Naive thymus-derived CD8-positive, alpha-beta T cell (primary cell): ENCODE results near the gene SHROOM3. TPM values are rescaled to one million over a fixed set of nuclear protein-coding genes. Genes with fewer than 3 reads are reported as not detected.

Source experiments
- ATAC-seq, 2 donors: fragments of 150-1000 bp; cut with Tn5 transposase in 1 of 2; sonication (Bioruptor Pico), chemical (Tn5 transposase) in 1 of 2; 1 replicate in 1 of 2; 2 replicates in 1 of 2; pipeline ENCODE4 v1.10.0; 2021; ENCODE audit warnings: mild to moderate bottlenecking in 2 of 2, moderate library complexity in 2 of 2
- POLR2A ChIA-PET: fragments of 350-600 bp; sonication (Branson Sonifier 250); formaldehyde crosslinking; loops from one replicate; lab custom pipeline; 2021; ENCODE audit warnings: antibody characterized with exemption; lab: Charles Lee
- DNase-seq, 10 donors: peaks; one replicate each; pipeline versions ENCODE4 v3.0.0 to v3.0.0-alpha.2; 2020 to 2022
- H3K27ac Mint-ChIP-seq, 10 donors: one replicate each; pipeline ENCODE4 v1.8.0; 2020 to 2022; ENCODE audit warnings: mild to moderate bottlenecking in 10 of 10, mixed read lengths in 10 of 10, moderate library complexity in 4 of 10, inconsistent platforms in 1 of 10
- H3K27me3 Mint-ChIP-seq, 5 donors: one replicate each; pipeline ENCODE4 v1.8.0; 2021 to 2022; ENCODE audit warnings: mixed read lengths in 5 of 5
- H3K36me3 Mint-ChIP-seq, 3 donors: one replicate each; pipeline ENCODE4 v1.8.0; 2020 to 2022; ENCODE audit warnings: mixed read lengths in 3 of 3, mild to moderate bottlenecking in 2 of 3, inconsistent platforms in 1 of 3
- H3K4me1 Mint-ChIP-seq, 4 donors: one replicate each; pipeline ENCODE4 v1.8.0; 2021 to 2022; ENCODE audit warnings: mixed read lengths in 4 of 4
- H3K4me3 Mint-ChIP-seq, 10 donors: one replicate each; pipeline ENCODE4 v1.8.0; 2020 to 2022; ENCODE audit warnings: mild to moderate bottlenecking in 10 of 10, mixed read lengths in 10 of 10, moderate library complexity in 6 of 10, inconsistent platforms in 1 of 10
- H3K9me3 Mint-ChIP-seq, 9 donors: one replicate each; pipeline ENCODE4 v1.8.0; 2020 to 2022; ENCODE audit warnings: mixed read lengths in 9 of 9, mild to moderate bottlenecking in 3 of 9, inconsistent platforms in 1 of 9, moderate library complexity in 1 of 9
- polyA plus RNA-seq, 3 donors: library from polyadenylated mRNA; unstranded; fragments of 300-500 nt; fragmentation: Illumina TruSeq; gene quantifications; one replicate each; pipeline ENCODE4 v1.2.3, GENCODE V29; 2021
- total RNA-seq, 8 experiments: library from RNA in 2 of 8; stranded (reverse) in 2 of 8; gene quantifications; one replicate each; pipeline ENCODE4 v1.2.3 and lab custom pipeline; 2021 to 2026

SHROOM3 gene
- total and polyA plus RNA-seq, 5 experiments from 2014 or later = not detected

- ATAC-seq (no peak), DNase-seq (no peak)
- peaks cover 0 to 8% (median 4%) of the 10 kb centered on the region in 3 donors for H3K36me3 Mint-ChIP-seq
- peaks cover 3 to 13% (median 8%) of the 10 kb centered on the region in 5 donors for H3K27me3 Mint-ChIP-seq
- POLR2A ChIA-PET = no interaction called here
- peaks cover 0 to 8% (median 4%) of the 10 kb centered on the region in 9 donors for H3K9me3 Mint-ChIP-seq
- no peak overlapping the region for H3K4me3 Mint-ChIP-seq
- H3K27ac Mint-ChIP-seq = no peak overlapping the region
- peaks cover 0 to 6% (median under 1%) of the 10 kb centered on the region in 4 donors for H3K4me1 Mint-ChIP-seq
Observed at GRCh38 chr4:76756416-76756815, 321.4 kb downstream of the SHROOM3 start.

DNA sequence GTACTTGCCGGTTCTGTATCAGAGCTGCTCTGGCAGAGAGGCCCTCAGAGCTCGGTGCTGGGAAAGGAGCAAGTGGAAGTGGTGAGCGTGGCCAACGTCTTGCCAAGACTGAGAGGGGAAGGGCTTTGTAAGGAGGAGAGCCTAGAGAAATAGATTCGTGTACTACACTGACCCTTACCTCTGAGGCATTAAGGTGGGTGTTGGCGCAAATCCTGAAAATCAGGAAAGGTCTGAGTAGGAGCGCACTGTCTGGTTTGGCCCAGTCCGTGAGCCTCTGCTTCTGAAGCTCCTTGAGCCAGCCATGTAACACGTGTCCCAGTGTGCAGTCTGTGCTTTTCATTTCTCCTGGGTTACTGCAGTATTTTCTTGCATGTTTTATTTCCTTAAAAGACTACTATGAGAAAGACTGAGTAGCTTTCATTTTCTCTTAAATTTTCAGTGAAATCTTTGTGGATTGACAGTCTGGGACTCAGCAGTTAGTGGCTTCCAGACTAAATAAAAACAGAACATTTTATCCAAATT, 322.4 kb downstream of the SHROOM3 start:
- Mint-ChIP-seq H3K4me1 (peaks cover 0 to 6% (median under 1%) of the 10 kb centered on the region in 4 donors), H3K9me3 (no peaks in the 10 kb centered on the region), H3K27me3 (peaks cover 0 to 13% (median 0%) of the 10 kb centered on the region in 5 donors), H3K36me3 (no peaks in the 10 kb centered on the region), H3K4me3 (no peak overlapping the region), H3K27ac (no peak overlapping the region)
- DNase-seq (no peak), ATAC-seq (no peak)
- POLR2A ChIA-PET = no interaction called here

- POLR2A ChIA-PET = no interaction called here
- Mint-ChIP-seq H3K27me3 (peaks cover 0 to 7% (median 3%) of the 10 kb centered on the region in 5 donors), H3K27ac (no peak overlapping the region), H3K4me1 (no peaks in the 10 kb centered on the region), H3K4me3 (no peak overlapping the region), H3K9me3 (no peaks in the 10 kb centered on the region), H3K36me3 (no peaks in the 10 kb centered on the region)
- DNase-seq (peak in 2 of 10 donors; percentile 4 to 5), ATAC-seq (no peak)
Observed at GRCh38 chr4:76758290-76758882, 323.4 kb downstream of the SHROOM3 start.

DNA sequence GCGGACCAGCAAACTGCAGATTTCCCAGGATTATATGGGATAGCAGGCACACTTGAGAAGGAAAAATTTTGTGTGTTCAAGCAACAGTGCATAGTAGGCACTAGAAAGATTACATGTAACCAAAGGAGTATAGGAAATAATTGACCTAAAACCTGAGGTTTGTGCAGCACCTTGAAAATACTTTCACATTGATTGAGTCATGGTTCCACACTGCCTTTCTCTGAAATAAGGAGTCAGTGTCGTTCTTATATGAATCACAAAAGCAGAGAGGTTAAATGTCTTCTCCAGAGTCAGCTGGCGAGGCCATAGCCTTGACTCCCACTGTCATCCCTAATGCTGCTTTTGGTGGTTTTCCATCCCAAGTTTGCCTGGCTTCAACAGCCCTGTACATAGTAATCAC, 324.0 kb downstream of the SHROOM3 start:
- H3K27me3 Mint-ChIP-seq = peaks cover 0 to 3% (median 3%) of the 10 kb centered on the region in 5 donors
- H3K4me3 Mint-ChIP-seq = no peak overlapping the region
- H3K36me3 Mint-ChIP-seq = no peaks in the 10 kb centered on the region
- H3K4me1 Mint-ChIP-seq = no peaks in the 10 kb centered on the region
- POLR2A ChIA-PET = no interaction called here
- H3K27ac Mint-ChIP-seq = no peak overlapping the region
- DNase-seq (no peak), ATAC-seq (no peak)
- no peaks in the 10 kb centered on the region for H3K9me3 Mint-ChIP-seq

- Mint-ChIP-seq H3K27ac (no peak overlapping the region), H3K9me3 (no peaks in the 10 kb centered on the region), H3K36me3 (no peaks in the 10 kb centered on the region), H3K4me1 (peaks cover 0 to 2% (median 0%) of the 10 kb centered on the region in 4 donors), H3K4me3 (no peak overlapping the region), H3K27me3 (peaks cover 0 to 7% (median 0%) of the 10 kb centered on the region in 5 donors)
- ATAC-seq (no peak), DNase-seq (no peak)
- POLR2A ChIA-PET = no interaction called here
Observed at GRCh38 chr4:76760193-76760592, 325.2 kb downstream of the SHROOM3 start.

GRCh38 chr4:76762137-76763130, 327.4 kb downstream of the SHROOM3 start:
- POLR2A ChIA-PET = interaction anchor here (0.6 kb wide), 1 partner anchor 18 kb away, joined by 4 read pairs; no protein-coding TSS in a partner anchor
- DNase-seq (no peak), ATAC-seq (no peak)
- Mint-ChIP-seq H3K36me3 (no peaks in the 10 kb centered on the region), H3K4me3 (no peak overlapping the region), H3K9me3 (no peaks in the 10 kb centered on the region), H3K27ac (no peak overlapping the region), H3K4me1 (peaks cover 0 to 2% (median 0%) of the 10 kb centered on the region in 4 donors), H3K27me3 (peaks cover 0 to 7% (median 0%) of the 10 kb centered on the region in 5 donors)

DNA sequence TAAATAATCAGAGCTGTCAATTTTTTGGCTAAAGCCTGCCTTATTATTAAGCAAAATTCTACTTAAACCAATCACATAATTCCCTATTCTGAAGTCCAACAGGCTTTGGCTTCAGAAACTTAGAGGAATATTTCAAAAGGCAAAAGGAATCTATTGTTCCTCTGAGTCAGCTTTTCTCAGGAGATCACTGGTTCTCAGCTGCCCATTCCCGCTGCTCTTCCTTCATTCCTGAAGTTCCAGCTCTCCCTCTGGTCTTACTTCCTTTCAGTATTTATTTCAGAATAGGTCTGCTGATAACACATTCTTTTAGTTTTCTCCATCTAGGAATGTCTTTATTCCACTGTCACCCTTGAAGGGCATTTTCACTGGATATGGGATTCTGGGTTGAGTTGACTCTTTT, 329.2 kb downstream of the SHROOM3 start:
- ATAC-seq = no peak
- POLR2A ChIA-PET = no interaction called here
- Mint-ChIP-seq H3K4me3 (no peak overlapping the region), H3K27me3 (peaks cover 0 to 7% (median 0%) of the 10 kb centered on the region in 5 donors), H3K4me1 (peaks cover 0 to 2% (median 0%) of the 10 kb centered on the region in 4 donors), H3K36me3 (no peaks in the 10 kb centered on the region), H3K9me3 (no peaks in the 10 kb centered on the region), H3K27ac (no peak overlapping the region)
- DNase-seq = no peak

- ATAC-seq = no peak
- no peak overlapping the region for H3K27ac Mint-ChIP-seq
- H3K27me3 Mint-ChIP-seq = peaks cover 0 to 7% (median 1%) of the 10 kb centered on the region in 5 donors
Observed at GRCh38 chr4:76765473-76766183, 330.6 kb downstream of the SHROOM3 start.

DNA sequence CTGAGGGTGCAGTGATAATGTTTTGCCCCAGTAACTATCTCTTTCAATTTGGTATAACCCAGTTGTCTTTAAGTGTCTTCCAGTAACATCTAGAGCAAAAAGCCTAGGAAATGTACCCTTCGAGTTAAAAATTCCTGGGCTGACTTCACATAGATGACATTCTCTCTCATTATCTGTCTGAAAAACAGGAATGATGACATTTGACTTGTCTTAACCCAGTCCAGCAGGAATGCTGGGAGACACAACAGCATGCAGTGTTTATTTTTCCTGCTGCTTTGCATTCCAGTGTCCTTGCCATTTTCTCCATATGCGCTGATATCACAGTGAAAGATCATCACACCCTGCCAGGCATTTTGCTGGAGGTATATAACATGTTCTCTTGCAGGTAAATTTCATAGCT, 333.0 kb downstream of the SHROOM3 start:
- H3K4me1 Mint-ChIP-seq = peaks cover 0 to 2% (median 0%) of the 10 kb centered on the region in 4 donors
- POLR2A ChIA-PET = no interaction called here
- ATAC-seq (no peak), DNase-seq (no peak)
- H3K9me3 Mint-ChIP-seq = peaks cover 0 to 3% (median 0%) of the 10 kb centered on the region in 9 donors
- H3K36me3 Mint-ChIP-seq = no peaks in the 10 kb centered on the region
- no peak overlapping the region for H3K27ac Mint-ChIP-seq
- no peak overlapping the region for H3K4me3 Mint-ChIP-seq
- H3K27me3 Mint-ChIP-seq = peaks cover 0 to 7% (median 1%) of the 10 kb centered on the region in 5 donors

More at GRCh38 chr4:76765473-76766183, 330.6 kb downstream of the SHROOM3 start:
- peaks cover 0 to 2% (median 0%) of the 10 kb centered on the region in 4 donors for H3K4me1 Mint-ChIP-seq
- peaks cover 0 to 3% (median 0%) of the 10 kb centered on the region in 9 donors for H3K9me3 Mint-ChIP-seq
- H3K36me3 Mint-ChIP-seq = no peaks in the 10 kb centered on the region
- POLR2A ChIA-PET = interaction anchor here (0.7 kb wide), 2 partner anchors 20 to 49 kb away, joined by 3 read pairs; no protein-coding TSS in a partner anchor
- DNase-seq = no peak
- H3K4me3 Mint-ChIP-seq = no peak overlapping the region

GRCh38 chr4:76772498-76773106, 337.6 kb downstream of the SHROOM3 start:
- DNase-seq = no peak
- Mint-ChIP-seq H3K27ac (no peak overlapping the region), H3K4me1 (no peaks in the 10 kb centered on the region), H3K36me3 (no peaks in the 10 kb centered on the region), H3K4me3 (no peak overlapping the region), H3K27me3 (peaks cover 0 to 4% (median 0%) of the 10 kb centered on the region in 5 donors), H3K9me3 (peaks cover 0 to 3% (median 0%) of the 10 kb centered on the region in 9 donors)
- ATAC-seq = no peak
- POLR2A ChIA-PET = no interaction called here

DNA sequence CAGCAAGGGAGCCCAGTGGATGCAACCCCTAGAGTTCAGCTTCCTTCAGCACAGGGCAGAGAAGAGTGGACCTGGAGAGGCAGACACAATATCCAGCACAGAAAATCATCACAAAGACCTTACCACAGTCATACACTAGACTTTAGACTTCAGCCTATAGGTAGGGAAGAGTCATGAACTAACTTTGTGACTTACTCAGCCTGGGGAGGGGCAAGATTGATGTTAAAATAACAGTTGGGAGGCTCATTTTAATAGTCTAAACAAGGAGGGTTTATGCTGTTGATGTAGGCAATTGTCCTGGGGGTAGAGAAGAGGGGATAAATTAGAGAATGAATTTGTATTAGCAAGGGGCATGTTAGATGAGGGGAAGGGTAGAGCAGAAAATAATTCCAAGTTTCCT, 338.7 kb downstream of the SHROOM3 start:
- Mint-ChIP-seq H3K4me1 (no peaks in the 10 kb centered on the region), H3K27me3 (peaks cover 0 to 1% (median 0%) of the 10 kb centered on the region in 5 donors), H3K4me3 (no peak overlapping the region), H3K36me3 (no peaks in the 10 kb centered on the region), H3K9me3 (peaks cover 0 to 3% (median 0%) of the 10 kb centered on the region in 9 donors), H3K27ac (no peak overlapping the region)
- no peak for ATAC-seq
- no peak for DNase-seq
- POLR2A ChIA-PET = no interaction called here
